ENCODE data around the gene AGPAT2. TPM values are rescaled to one million over a fixed set of nuclear protein-coding genes. Genes with fewer than 3 reads are reported as not detected.
A peak's percentile ranks its signal among the peaks of the same experiment; 100 is the strongest.

AGPAT2 gene
- total and polyA plus RNA-seq, 7 experiments from 2014 or later, result 2.3 to 20.6 (median 12.0) TPM

- Mint-ChIP-seq H3K27ac (no peak overlapping the region), H3K36me3 (peaks cover 0 to 4% (median 0%) of the 10 kb centered on the region in 5 donors), H3K9me3 (no peaks in the 10 kb centered on the region), H3K27me3 (peaks cover 19 to 40% (median 37%) of the 10 kb centered on the region in 5 donors), H3K4me1 (peaks cover 0 to 17% (median 14%) of the 10 kb centered on the region in 7 donors), H3K4me3 (peak overlapping the region in 3 of 10 donors; percentile 14 to 77 (median 35))
- DNase-seq (peak in 1 of 9 donors; percentile 12), ATAC-seq (peak; percentile 28)
- POLR2A ChIA-PET, result no interaction called here
- Histone ChIP-seq H3K27ac (ENCODE audit: low read depth, low read length) (no peak overlapping the region), H3K9me3 (ENCODE audit: control insufficient read depth in 2 of 3, low read length in 3 of 3) (no peaks in the 10 kb centered on the region), H3K4me1 (ENCODE audit: control insufficient read depth in 2 of 2, insufficient read depth in 2 of 2, low read length in 2 of 2) (peaks cover 0 to 15% of the 10 kb centered on the region in 2 donors), H3K27me3 (ENCODE audit: control insufficient read depth in 2 of 2, insufficient read depth in 2 of 2, low read length in 2 of 2) (peaks cover 3 to 14% of the 10 kb centered on the region in 2 donors), H3K36me3 (ENCODE audit: control insufficient read depth in 2 of 3, insufficient read depth in 3 of 3, low read length in 3 of 3) (no peaks in the 10 kb centered on the region), H3K4me3 (ENCODE audit: low read length) (no peak overlapping the region)
- CTCF ChIA-PET, result no interaction called here
- intact Hi-C loops (cut with micrococcal nuclease), result no loop called here
Observed at GRCh38 chr9:136658849-136659535, 28.3 kb downstream of the AGPAT2 start.

- ChIA-PET CTCF (no interaction called here), POLR2A (no interaction called here)
- Histone ChIP-seq H3K9me3 (ENCODE audit: control insufficient read depth in 2 of 3, low read length in 3 of 3) (no peaks in the 10 kb centered on the region), H3K4me3 (ENCODE audit: low read length) (no peak overlapping the region), H3K27ac (ENCODE audit: low read depth, low read length) (no peak overlapping the region), H3K27me3 (ENCODE audit: control insufficient read depth in 2 of 2, insufficient read depth in 2 of 2, low read length in 2 of 2) (peaks cover 3 to 14% of the 10 kb centered on the region in 2 donors), H3K36me3 (ENCODE audit: control insufficient read depth in 2 of 3, insufficient read depth in 3 of 3, low read length in 3 of 3) (no peaks in the 10 kb centered on the region), H3K4me1 (ENCODE audit: control insufficient read depth in 2 of 2, insufficient read depth in 2 of 2, low read length in 2 of 2) (peaks cover 0 to 15% of the 10 kb centered on the region in 2 donors)
- H3K27ac Mint-ChIP-seq, result peak overlapping the region in 2 of 9 donors; percentile 38 to 58
- H3K4me1 Mint-ChIP-seq, result peaks cover 0 to 17% (median 14%) of the 10 kb centered on the region in 7 donors
- intact Hi-C loops (cut with micrococcal nuclease), result no loop called here
- ATAC-seq (no peak), DNase-seq (peak in 1 of 9 donors; percentile 9)
- no peaks in the 10 kb centered on the region for H3K9me3 Mint-ChIP-seq
- H3K36me3 Mint-ChIP-seq, result peaks cover 0 to 4% (median 0%) of the 10 kb centered on the region in 5 donors
- H3K27me3 Mint-ChIP-seq, result peaks cover 19 to 40% (median 37%) of the 10 kb centered on the region in 5 donors
- peak overlapping the region in 6 of 10 donors; percentile 14 to 77 (median 38) for H3K4me3 Mint-ChIP-seq
Observed at GRCh38 chr9:136657974-136658848, 29.0 kb downstream of the AGPAT2 start.

DNA sequence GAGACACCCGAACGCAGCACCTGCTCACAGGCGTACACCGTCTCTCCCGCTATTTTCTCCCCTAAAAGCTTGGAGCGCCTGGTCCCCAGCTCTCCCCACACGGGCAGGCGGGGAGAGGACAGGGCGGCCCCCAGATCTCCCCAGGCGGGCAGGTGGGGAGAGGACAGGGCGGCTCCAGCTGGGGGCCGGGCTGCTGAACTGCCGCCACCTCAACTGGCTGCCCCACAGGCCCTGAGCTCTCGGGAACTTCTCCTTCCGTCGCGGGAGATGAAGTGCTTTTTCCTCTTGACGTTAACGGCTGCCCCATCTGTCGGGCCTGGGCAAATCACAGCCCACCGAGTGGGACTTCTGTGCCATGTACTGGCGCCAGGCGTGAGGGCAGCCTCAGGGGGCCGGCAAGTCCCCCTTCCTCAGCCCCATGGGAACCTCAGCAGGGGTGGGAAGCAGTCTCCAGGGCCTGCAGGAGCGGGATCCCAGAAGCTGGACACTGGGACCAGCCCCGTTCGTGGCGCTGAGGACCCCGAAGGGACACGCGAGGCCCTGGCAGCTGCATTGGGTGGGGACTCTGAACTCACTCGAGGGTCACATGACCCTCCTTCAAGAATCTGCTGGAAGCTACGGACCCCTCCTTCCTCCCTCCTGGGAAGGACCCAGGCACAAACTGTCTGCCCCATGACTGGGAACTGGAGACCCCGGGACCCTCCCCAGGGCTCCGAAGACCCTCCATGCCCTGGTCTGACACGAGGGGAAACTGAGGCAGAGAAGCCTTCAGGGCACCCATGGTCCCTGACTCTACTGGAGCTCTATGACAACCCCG lies 30.3 kb downstream of the AGPAT2 start:
- Histone ChIP-seq H3K36me3 (ENCODE audit: control insufficient read depth in 2 of 3, insufficient read depth in 3 of 3, low read length in 3 of 3) (no peaks in the 10 kb centered on the region), H3K27me3 (ENCODE audit: control insufficient read depth in 2 of 2, insufficient read depth in 2 of 2, low read length in 2 of 2) (peaks cover 3 to 14% of the 10 kb centered on the region in 2 donors), H3K27ac (ENCODE audit: low read depth, low read length) (no peak overlapping the region), H3K9me3 (ENCODE audit: control insufficient read depth in 2 of 3, low read length in 3 of 3) (no peaks in the 10 kb centered on the region), H3K4me1 (ENCODE audit: control insufficient read depth in 2 of 2, insufficient read depth in 2 of 2, low read length in 2 of 2) (peaks cover 0 to 15% of the 10 kb centered on the region in 2 donors), H3K4me3 (ENCODE audit: low read length) (no peak overlapping the region)
- DNase-seq (peak in 1 of 9 donors; percentile 11), ATAC-seq (peak; percentile 26)
- intact Hi-C loops (cut with micrococcal nuclease), result no loop called here
- Mint-ChIP-seq H3K27me3 (peaks cover 19 to 45% (median 41%) of the 10 kb centered on the region in 5 donors), H3K9me3 (no peaks in the 10 kb centered on the region), H3K4me3 (peak overlapping the region in 1 of 10 donors; percentile 21), H3K27ac (no peak overlapping the region), H3K4me1 (peaks cover 0 to 17% (median 14%) of the 10 kb centered on the region in 7 donors), H3K36me3 (peaks cover 0 to 4% (median 0%) of the 10 kb centered on the region in 5 donors)
- CTCF ChIA-PET, result no interaction called here
- POLR2A ChIA-PET, result interaction anchor here (1.6 kb wide), 1 partner anchor 70 kb away, joined by 4 read pairs; no protein-coding TSS in a partner anchor

DNA sequence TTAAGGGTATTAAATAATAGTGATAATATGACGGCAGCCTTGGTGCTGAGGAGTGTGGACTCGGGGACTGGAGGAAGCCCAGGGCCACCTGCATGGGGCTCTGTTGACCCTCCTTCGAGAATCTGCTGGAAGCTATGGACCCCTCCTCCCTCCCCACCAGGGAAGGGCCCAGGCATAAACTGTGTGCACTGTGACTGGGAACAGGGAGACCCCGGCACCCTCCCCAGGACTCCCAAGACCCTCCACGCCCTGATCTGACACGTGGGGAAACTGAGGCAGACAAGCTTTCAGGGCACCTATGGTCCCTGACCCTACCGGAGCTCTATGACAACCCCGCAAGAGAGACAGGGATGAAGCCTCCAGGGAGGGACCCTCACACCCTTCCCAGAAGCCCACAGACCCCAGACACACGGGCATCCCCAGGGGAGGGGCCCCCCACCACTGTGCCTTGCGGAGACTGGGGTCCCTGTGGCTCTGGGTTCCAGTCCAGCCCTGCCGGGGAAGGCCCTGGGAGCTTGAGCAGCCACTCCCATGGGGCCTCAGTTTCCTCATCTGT lies 31.0 kb downstream of the AGPAT2 start:
- peak overlapping the region in 1 of 10 donors; percentile 21 for H3K4me3 Mint-ChIP-seq
- H3K27ac Mint-ChIP-seq, result no peak overlapping the region
- no peak for ATAC-seq
- no peaks in the 10 kb centered on the region for H3K36me3 ChIP-seq (ENCODE audit: control insufficient read depth in 2 of 3, insufficient read depth in 3 of 3, low read length in 3 of 3)
- peaks cover 0 to 4% (median 0%) of the 10 kb centered on the region in 5 donors for H3K36me3 Mint-ChIP-seq
- peaks cover 19 to 45% (median 41%) of the 10 kb centered on the region in 5 donors for H3K27me3 Mint-ChIP-seq
- no peaks in the 10 kb centered on the region for H3K9me3 ChIP-seq (ENCODE audit: control insufficient read depth in 2 of 3, low read length in 3 of 3)
- DNase-seq, result no peak
- peaks cover 0 to 15% of the 10 kb centered on the region in 2 donors for H3K4me1 ChIP-seq (ENCODE audit: control insufficient read depth in 2 of 2, insufficient read depth in 2 of 2, low read length in 2 of 2)
- H3K4me1 Mint-ChIP-seq, result peaks cover 0 to 17% (median 14%) of the 10 kb centered on the region in 7 donors
- intact Hi-C loops (cut with micrococcal nuclease), result no loop called here
- ChIA-PET CTCF (interaction anchor here (0.7 kb wide), 1 partner anchor 24 kb away, joined by 3 read pairs; no protein-coding TSS in a partner anchor), POLR2A (interaction anchor here (1.6 kb wide), 1 partner anchor 71 kb away, joined by 4 read pairs; no protein-coding TSS in a partner anchor)
- H3K9me3 Mint-ChIP-seq, result no peaks in the 10 kb centered on the region
- peaks cover 3 to 14% of the 10 kb centered on the region in 2 donors for H3K27me3 ChIP-seq (ENCODE audit: control insufficient read depth in 2 of 2, insufficient read depth in 2 of 2, low read length in 2 of 2)
- no peak overlapping the region for H3K27ac ChIP-seq (ENCODE audit: low read depth, low read length)
- H3K4me3 ChIP-seq (ENCODE audit: low read length), result no peak overlapping the region

DNA sequence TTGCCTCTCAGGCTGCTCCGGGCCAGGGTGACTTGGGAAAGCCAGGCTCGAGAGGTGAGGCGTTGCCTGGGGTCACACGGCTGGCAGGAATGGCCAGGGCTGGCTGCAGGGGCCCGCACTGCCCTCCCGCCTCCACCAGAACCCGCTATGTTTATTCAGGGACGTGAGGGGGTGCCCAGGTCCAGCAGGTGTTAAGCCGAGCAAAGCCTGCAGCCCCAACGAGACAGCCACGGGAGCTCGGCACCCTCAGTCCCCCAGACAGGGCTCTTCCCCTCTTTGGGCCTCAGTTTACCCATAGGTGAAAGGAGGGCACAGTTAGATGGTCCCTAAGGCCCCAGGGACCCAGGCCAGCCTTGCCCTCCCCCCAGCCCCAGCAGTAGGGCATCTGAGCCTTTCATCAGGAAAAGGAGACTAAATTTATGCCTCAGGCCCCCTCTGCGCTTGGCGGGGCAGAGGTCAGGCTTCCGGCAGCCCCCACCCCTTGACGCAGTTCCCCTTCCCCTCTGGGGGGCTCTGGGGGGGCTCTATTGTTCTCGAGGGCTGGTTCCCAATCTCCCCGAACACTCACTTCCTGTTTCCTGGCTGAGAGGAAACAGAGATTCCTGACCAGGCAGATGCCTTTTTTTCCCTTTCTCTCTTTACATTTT lies 31.6 kb downstream of the AGPAT2 start:
- H3K27me3 ChIP-seq (ENCODE audit: control insufficient read depth in 2 of 2, insufficient read depth in 2 of 2, low read length in 2 of 2), result peaks cover 3 to 14% of the 10 kb centered on the region in 2 donors
- intact Hi-C loops (cut with micrococcal nuclease), result no loop called here
- ATAC-seq (no peak), DNase-seq (no peak)
- no peaks in the 10 kb centered on the region for H3K9me3 Mint-ChIP-seq
- peaks cover 0 to 17% (median 14%) of the 10 kb centered on the region in 7 donors for H3K4me1 Mint-ChIP-seq
- H3K27ac Mint-ChIP-seq, result peak overlapping the region in 1 of 9 donors; percentile 46
- H3K9me3 ChIP-seq (ENCODE audit: control insufficient read depth in 2 of 3, low read length in 3 of 3), result no peaks in the 10 kb centered on the region
- H3K4me3 Mint-ChIP-seq, result no peak overlapping the region
- no peak overlapping the region for H3K27ac ChIP-seq (ENCODE audit: low read depth, low read length)
- no peaks in the 10 kb centered on the region for H3K36me3 ChIP-seq (ENCODE audit: control insufficient read depth in 2 of 3, insufficient read depth in 3 of 3, low read length in 3 of 3)
- peaks cover 0 to 15% of the 10 kb centered on the region in 2 donors for H3K4me1 ChIP-seq (ENCODE audit: control insufficient read depth in 2 of 2, insufficient read depth in 2 of 2, low read length in 2 of 2)
- H3K27me3 Mint-ChIP-seq, result peaks cover 19 to 45% (median 41%) of the 10 kb centered on the region in 5 donors
- peaks cover 0 to 4% (median 0%) of the 10 kb centered on the region in 5 donors for H3K36me3 Mint-ChIP-seq
- POLR2A ChIA-PET, result no interaction called here
- no peak overlapping the region for H3K4me3 ChIP-seq (ENCODE audit: low read length)
- CTCF ChIA-PET, result interaction anchor here (0.7 kb wide), 1 partner anchor 24 kb away, joined by 3 read pairs; no protein-coding TSS in a partner anchor

Measured in naive thymus-derived CD4-positive, alpha-beta T cell (primary cell).